Stimulated activated CD4-positive, alpha-beta T cell treated with anti-CD3 and anti-CD28 coated beads, TNF-alpha, amount 100 ng/mL, for 4 hours (primary cell): ENCODE measurements around the gene SLC22A9.

Source experiments
- DNase-seq, 3 experiments: peaks; one replicate each; pipeline ENCODE4 v3.0.0-alpha.2; 2020; ENCODE audit warnings: low read depth in 3 of 3

SLC22A9 gene

DNA sequence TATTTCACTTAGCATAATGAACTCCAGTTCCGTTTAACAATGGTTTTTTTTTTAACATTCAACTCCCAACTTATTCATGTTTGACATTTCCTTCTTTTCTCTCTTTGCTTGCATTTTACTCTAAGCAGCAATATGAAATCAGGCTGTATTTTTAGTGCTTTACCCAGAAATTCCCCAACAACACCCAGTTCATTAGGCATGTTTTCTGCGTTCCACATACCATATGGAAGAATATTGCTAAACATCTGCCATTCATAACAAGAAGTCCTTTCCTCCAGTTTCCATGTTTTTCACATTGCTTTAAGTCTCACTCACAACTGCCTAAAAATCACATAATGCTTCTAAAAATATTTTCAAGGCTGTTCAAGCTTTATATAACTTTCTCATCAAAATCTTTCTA lies 75.5 kb downstream of the SLC22A9 start:
- no peak for DNase-seq

DNA sequence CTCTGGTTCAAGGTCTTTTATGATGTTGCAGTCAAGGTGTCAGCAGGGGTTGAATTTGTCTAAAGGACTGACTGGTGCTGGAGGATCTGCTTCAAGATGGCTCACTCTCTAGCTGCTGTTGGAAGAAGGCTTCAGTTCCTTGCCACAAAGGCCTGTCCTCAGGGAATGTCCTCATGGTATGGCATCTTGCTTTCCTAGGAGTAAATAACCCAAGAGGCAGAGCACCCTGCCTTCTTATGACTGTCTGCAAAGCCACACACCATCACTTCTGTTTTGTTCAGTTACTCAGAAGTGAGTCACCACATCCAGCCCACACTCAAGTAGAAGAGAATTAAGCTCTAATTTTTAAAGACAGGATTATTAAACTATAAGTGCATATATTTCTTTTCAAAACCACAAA lies 76.1 kb downstream of the SLC22A9 start:
- DNase-seq, result no peak

DNA sequence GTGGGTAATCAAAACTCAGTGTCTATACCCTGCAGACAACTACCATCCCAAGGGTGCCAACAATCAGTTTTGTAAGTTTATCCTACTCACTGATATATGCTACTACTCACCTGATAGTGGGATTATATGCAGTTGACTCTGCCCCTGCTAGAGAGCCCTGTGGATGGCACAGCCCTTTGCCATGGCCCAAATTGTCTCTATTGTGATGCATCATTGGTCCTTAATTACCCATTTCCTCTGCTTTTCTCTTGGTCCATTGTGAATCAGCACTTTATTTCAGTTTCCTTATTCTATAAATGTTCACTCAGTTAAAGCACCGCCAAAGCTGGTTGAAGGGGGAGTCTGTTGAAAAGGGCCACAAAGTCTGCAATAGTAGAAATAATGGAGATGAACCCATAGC lies 79.1 kb downstream of the SLC22A9 start:
- DNase-seq, result no peak

DNA sequence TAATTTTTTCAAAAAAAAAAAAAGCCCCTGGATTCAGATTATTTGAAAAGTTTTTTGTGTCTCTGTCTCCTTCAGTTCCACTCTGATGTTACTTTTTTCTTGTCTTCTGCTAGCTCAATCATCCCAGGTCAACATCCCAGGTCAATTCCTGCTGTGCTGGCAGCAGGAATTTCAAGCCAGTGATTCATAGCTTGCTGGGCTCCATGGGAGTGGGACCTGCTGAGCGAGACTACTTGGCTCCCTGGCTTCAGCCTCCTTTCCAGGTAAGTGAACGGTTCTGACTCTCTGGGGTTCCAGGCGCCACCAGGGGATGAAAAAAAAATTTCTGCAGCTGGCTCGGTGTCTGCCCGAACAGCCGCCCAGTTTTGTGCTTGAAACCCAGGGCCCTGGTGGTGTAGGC lies 90.0 kb downstream of the SLC22A9 start:
- DNase-seq, result no peak
